ENCODE results near the gene MTHFR.

MTHFR gene

DNA sequence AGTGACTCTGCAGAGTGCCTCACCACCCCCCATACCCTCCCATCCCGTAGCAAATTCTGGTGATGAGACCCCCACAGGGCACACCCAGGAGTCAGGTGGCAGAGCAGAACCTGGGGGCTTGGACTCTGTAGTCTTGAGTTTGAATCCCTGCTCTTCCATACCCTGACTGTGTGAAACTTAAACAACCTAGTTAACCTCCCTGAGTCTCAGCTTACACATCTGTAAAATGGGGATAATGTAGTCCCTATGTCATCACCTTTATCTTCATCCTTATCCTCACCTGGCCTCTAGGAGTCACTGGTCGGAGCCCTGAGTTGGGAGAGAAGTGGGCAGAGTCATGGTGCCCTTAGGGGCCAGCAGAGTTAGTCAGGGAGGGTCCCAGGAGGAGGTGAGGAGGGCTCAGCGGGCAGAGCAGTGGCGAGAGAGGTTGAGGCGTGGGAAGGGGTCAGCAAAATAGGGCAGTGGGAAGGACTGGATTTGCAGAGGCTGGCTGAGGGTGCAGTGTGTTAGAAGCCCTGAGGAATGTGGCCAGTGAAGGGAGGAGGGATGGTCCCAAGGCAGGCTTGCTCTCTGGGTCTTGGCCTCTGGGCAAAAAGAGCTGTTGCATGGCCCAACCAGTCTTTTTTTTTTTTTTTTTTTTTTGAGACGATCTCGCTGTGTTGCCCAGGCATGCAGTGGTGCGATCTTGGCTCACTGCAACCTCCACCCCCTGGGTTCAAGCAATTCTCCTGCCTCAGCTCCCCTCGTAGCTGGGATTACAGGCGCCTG lies 25.2 kb downstream of the MTHFR start:
- no peak for DNase-seq

DNA sequence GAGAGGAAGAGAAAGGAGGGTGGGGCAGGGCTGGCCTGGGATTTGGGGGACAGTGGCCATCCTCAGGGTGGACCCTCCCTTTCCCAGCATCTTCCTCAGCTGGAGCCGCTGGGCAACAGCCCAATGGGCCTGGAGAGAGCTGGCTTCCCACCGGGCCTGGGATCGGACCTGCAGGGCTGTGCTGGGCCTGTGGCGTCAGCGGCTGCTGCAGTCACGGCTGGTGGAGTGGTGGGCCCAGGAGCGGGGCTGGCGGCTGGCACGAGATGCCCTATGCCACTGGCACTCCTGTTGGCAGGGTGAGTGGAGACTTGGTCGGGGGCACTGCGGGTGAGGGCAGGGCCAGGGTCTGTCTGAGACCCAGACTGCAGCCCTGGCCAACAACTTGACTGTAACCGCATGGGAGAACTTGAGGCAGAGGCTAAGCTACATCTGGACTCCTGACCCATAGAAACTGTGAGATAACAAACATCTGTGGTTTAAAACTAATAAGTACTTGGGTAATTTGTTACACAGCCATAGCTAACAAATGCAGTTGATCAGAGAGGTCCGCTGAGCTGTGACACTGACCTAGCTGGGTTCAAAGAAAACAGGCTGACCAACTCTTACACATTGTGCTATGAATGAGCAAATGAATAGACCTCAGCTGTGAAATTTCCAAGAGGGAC lies 25.9 kb downstream of the MTHFR start:
- no peak for DNase-seq

DNA sequence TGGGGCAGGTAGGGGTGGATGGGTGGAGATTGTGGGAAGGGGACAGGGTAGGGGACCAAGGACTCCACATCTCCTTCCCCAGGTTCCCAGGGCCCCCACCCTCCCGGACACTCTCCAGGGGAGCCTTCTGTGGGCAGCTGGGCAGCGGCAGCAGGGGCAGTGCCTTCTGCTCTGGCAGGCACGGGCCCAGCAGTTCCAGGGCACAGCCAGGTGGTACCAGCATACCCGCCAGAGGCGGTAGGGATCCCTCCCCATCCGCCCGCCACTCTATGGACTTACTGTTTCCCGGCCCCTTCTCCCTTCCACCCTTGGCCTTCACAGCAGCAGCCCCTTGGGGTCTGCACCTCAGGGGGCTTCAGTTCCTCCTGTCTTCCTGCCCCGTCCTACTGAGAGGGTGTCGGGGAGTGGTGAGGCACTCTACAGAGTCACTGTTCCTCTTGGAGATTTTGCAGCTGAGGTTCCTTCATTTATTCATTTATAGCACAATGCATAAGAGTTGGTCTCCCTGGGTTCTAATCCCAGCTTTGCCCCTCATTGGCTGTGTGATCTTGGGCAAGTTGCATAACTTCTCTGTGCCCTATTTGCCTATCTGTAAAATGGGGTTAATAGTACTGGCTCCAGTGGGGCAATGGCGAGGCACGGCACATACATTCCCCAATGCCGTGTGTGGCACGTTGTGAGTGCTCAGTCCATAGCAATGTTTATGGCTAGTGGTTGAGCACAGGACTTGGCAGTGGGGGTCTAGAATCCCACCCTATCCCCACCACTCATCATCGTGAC lies 26.7 kb downstream of the MTHFR start:
- DNase-seq = no peak

DNA sequence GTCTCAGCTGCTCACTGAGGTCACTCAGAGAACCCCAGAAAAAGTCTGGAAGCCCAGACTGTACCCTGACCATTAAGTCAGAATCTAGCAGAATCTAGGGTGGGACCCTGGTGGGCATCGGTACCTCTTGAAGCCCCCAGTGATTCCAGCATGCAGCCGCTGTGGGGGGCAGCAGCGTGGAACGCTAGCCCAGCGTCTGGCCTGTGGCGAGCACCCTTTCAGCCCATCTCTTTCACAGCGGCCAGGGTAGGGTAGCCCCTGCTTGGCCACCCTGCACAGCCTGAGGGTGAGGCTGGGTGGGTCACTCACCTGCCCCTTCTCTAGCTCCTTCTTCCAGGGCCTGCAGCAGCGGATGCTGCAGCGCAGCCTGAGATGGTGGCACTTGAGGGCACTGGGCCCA lies 27.4 kb downstream of the MTHFR start:
- no peak for DNase-seq

DNA sequence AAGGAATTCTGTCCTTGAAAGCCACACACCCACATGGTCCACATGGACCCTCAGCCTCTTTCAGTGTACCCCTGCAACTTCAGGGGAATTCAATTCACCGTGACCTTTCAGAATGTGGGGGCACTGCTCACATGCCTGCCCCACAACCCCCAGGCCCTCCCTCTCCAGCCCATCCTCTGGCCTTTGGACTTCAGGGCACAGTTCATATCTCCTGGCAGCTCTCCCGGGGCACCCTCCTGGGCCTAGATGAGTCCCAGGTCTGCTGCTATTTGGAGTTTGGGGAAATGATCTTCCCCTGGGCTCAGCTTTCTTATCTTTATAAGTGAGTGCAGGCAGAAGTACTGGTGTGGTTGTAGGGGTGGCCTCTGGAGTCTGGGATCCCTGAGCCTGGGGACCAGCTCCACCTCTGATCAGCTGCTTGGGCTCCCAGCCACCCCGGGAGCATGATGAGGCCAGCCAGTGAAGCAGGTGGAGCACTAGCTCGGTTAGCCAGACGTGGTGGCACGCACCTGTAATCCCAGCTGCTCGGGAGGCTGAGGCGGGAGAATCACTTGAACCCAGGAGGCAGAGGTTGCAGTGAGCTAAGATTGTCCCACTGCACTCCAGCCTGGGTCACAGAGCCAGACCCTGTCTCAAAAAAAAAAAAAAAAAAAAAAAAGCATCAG lies 28.0 kb downstream of the MTHFR start:
- no peak for DNase-seq

DNA sequence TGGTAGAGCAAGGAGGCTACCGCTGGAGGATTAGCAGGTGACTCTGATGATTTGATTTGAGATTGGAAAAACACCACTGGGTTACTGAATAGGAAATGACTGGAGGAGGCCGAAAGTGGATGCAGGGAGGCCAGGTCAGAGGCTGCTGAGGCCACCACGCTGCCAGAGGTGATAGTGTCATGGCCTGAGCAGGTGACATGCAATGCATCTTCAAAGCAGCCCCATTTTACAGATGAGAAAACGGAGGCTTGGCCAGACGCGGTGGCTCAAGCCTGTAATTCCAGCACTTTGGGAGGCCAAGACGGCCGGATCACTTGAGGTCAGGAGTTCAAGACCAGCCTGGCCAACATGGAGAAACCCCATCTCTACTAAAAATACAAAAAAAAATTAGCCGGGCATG lies 31.0 kb downstream of the MTHFR start:
- DNase-seq = no peak

DNA sequence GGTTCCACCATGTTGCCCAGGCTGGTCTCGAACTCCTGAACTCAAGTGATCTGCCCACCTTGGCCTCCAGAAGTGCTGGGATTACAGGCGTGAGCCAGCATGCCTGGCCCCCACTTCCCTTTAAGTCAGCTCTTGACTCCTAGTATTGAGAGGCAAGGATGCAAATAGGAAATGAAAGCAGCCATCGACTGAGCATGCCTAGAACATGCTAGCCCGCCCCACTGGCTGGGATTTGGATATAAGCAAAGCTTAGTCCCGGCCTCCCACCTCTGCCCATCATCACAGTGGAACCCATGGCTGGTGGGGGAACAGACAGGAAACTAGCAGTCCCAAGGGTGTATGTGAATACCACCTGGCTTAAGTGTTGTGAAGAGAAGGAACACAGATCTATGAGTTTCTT lies 33.3 kb downstream of the MTHFR start:
- no peak for DNase-seq

DNA sequence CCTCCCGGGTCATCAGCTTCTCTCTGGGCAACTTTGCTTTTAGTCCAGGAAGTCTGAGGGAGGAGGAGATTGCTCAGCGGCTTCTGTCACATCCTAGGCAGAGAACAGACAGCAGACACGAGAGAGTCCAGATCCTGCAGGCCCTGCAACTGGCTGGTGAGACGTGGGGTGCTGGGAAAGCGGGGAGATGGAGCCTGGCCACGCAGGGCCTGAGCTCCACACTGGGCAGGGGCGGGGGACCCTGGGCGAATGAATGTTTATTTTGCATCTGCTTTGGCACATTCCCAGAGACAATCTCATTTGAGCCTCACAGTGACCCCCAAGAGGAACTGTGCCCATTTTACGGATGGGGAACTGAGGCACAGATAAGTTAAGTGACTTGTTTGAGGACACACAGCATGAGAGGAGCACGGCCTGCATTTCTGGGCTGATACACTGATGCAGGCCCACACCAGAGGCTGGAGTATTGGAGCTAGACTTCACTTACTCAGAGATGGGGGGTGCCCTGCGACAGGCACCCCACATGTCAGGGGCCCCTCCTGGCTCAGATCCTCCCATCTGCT lies 34.2 kb downstream of the MTHFR start:
- DNase-seq = no peak

DNA sequence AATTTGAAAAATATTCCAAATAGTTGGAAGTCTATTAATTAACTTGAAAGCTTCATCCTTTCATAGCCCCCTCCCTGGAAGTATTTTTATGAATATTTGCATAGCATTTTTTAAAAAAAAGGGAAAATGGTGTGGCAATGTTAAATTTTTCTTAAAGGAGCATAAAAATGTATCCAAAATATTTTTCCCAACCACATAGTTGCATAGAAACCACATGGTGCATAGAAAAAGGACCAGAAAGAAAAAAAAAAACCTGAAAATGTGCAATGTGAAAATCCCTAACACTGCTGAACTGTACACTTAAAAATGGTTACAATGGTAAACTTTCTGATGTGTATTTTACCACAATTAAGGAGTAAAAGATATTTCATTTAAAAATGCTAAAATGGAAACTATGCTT lies 35.8 kb downstream of the MTHFR start:
- no peak for DNase-seq

DNA sequence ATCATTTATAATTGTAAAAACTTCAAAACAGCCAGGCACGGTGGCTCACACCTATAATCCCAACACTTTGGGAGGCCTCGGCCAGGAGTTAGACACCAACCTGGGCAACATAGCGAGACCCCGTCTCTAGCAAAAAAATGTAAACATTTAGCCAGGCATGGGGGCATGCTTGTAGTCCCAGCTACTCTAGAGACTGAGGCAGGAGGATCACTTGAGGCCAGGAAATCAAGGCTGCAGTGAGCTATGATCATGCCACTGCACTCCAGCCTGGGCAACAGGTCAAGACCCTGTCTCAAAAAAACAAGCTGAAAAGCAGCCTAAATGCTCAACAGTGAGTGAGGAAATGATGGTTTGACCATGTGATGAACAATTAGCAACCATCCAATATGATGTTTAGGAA lies 36.5 kb downstream of the MTHFR start:
- DNase-seq = no peak

DNA sequence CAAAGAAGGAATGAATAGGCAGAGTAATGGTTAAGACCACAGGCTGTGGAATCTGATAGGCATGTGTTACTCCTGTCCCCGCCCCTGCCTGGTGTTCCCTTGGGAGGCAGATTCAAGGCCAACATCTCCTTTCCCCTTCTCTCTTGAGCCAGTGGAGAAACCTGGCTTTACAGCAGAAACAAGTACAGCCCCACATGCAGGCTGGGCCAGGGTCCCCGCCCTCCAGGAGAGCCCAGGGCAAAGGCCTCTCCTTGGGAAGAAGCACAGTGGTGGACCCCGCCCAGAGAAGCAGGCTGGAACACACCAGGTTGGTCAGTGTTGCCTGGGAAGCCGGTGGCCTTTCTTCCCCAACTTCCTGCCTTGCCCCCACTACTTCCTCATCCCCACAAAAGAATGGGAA lies 36.9 kb downstream of the MTHFR start:
- DNase-seq = no peak

DNA sequence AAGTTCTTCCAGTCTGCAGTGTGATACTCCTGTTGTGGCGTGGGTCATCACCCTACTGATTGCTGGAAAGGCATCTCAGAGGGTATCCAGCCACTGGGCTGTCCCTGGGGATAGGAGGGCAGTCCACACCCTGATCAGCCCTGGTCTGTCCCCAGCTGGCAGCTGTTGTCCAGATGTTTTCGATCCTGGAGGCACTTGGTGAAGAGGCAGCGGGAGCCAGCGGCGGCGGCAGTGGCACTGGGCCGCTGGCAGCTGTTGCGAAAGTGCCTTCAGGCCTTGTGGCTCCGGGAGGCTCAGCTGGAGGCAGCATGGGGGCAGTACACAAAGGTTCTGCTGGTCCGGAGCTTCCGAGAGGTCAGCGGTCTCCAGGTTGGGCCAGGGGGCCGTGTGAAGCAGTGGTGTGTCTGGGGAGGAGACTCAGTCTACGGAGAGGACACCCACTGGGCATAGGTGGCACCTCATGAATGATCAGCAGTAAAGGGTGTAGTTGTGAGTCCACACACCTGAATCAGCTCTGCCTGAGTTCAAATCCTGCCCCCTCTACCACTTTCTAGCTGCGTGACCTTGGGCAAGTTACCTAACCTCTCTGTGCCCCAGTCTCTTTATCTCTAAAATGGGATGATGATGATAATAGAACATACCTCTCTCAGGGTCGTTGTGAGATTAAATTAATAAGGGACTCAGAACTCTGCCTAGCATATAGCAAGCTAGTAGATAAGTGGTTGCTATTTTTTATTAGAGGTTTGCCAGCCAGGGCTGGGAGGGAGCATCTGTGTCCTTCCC lies 37.7 kb downstream of the MTHFR start:
- no peak for DNase-seq

DNA sequence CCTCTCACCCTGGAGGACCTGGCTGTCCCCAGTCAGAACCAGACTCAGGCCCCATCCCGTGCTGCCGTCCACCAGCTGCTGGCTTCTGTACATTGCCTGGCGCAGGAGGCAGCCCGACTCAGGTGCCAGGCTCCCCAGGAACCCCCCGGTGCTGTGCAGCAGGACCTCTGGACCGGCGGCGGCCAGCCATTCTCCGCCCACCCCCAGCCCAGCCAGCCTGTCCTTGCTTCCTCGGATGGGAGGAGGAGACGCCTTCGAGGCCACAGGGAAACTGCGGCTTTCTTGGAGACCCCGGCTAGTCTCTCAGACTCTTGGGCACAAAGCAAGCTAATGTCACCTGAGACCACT lies 39.4 kb downstream of the MTHFR start:
- DNase-seq = no peak

DNA sequence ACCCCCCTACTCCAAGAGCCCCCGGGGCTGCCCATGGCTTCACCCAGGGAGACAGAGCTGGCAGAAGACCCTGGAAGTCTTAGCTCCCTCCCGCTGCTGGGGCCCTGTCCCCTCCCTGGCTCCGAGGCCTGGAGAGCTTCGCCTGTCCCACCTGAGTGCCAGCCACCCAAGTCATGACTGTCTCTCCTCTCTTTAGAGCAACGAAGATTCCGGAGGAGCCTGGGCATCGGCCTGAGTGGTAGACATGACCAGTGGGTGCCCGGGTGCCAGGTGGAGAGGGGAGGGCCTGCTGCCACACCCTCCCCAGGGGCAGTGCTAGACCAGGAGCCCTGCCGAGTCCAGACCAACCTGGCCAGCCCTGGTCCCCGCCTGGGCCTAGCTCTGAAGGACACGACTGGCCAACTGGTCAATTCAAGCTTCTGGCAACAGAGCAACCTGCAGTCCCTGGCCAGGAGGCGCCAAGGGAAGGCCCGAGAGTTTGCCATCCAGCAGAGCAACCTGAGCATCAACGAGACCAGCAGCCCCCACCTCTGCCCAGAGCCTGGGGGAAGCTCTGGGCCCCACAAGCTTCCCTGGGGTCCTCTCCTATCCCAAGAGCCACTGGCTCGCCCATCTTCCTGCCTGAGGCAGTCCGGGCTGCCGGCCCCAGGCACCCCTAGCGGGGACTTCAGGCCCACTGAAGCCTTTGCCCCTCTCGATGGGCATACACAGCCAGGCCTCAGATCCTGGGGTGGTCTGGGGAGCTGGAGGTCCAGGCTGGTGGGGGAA lies 39.9 kb downstream of the MTHFR start:
- DNase-seq = no peak

DNA sequence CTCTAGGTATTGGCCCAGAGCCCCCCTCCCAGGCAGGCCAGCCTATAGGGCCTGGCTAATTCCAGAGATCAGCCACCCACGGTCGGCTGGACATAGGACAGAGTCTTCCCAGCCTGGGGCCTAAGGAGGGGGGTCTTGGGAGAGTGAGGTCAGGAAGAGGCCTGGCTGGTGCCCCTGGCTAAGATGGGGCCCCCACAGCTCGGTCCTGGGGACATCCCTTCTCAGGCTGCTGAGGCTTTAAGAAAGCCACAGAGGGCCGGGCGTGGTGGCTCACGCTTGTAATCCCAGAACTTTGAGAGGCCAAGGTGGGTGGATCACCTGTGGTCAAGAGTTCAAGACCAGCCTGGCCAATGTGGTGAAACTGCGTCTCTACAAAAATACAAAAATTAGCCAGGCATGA lies 41.2 kb downstream of the MTHFR start:
- no peak for DNase-seq

DNA sequence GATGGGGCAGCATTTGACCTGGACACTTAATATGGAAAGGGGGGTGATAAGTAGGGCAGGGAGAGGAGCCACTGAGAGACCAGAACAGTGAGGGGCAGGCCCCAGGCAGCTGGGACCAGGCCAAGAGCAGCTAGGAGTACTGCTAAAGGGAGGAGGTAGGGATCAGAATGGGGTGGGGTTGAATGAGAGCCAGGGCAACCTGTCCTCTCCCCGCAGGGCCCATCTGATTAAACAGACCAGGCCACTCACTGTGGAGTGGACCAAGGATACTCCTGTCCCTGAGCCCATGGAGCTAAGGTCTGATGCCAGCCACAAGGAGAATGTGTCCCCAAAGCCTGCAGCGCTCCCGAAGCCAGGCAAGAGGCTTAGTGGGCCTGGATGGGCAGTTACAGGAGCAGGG lies 41.6 kb downstream of the MTHFR start:
- no peak for DNase-seq

DNA sequence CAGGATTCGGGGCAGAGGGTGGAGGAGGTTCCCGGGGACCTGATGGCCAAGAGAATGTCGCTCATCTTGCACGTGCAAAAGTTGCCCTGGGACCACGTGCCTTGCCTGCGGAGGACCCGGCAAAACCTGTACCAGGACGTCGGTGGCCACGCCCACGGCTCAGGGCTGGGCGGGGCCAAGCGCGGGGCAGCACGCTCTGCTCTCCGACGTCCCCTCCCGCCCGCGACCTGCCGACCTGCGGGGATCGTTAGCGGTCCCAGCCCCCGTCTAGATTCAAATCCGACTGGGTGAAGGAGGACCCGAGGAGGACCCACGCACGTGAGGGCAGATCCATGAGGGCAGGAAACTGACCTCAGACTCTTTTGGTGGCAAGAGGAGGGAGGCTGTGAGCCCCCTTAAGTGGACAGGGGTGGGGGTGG lies 43.8 kb downstream of the MTHFR start, which contains the start of gene C1orf167:
C1orf167 (plus strand) TSS at position 206 of the 419 bp plus-strand sequence. CDS start 2,208 bp downstream, outside the sequence.
- DNase-seq = peak; percentile 37

DNA sequence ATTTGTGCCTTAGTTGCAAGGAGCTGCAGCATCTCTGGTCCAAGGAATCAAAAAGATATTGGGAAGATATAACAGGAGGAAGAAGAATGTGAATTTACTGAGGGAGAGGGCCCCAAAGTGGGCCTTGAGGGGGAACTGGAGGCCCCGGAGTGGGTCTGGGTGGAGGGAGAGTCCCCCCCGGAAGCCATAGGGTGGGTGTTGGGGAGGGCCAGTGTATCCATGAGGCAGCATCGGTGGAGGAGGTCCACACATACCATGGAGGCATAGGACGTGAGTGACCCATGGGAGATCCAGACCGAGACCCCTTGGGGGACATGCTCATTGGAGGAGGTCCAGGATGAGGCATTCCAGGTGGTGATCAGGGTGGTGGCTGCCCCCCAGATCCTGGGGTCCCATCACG lies 44.5 kb downstream of the MTHFR start:
- DNase-seq = no peak

DNA sequence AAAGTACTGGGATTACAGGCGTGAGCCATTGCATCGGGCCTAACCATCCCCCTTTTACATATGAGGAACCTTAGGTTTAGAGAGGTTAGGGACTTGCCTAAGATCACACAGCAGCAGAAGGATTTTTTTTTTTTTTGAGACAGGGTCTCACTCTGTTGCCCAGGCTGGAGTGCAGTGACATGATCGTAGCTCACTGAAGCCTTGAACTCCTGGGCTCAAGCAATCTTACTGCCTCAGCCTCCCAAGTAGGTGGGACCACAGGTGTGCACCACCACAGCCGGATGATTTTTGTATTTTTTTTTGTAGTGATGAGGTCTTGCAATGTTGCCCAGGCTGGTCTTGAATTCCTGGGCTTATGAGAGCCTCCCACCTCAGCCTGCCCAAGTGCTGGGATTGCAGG lies 46.0 kb downstream of the MTHFR start:
- DNase-seq = no peak

DNA sequence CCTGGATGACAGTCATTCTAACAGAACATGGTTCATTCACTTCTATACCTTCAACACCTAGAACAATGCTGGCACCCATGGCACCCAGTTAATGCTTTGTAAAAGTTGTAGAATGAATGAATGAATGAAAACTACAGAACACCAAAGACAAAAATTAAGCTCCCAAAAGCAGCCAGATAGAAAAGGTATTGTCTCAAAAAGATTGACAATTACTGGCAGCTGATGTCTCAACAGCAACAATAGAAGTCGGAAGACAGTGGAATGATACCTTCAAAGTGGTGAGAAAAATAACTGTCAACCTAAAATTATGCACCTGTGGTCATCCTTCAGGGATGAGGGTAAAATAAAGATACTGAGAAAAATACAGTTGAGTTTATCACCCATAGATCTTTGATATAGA lies 48.7 kb downstream of the MTHFR start:
- no peak for DNase-seq

DNA sequence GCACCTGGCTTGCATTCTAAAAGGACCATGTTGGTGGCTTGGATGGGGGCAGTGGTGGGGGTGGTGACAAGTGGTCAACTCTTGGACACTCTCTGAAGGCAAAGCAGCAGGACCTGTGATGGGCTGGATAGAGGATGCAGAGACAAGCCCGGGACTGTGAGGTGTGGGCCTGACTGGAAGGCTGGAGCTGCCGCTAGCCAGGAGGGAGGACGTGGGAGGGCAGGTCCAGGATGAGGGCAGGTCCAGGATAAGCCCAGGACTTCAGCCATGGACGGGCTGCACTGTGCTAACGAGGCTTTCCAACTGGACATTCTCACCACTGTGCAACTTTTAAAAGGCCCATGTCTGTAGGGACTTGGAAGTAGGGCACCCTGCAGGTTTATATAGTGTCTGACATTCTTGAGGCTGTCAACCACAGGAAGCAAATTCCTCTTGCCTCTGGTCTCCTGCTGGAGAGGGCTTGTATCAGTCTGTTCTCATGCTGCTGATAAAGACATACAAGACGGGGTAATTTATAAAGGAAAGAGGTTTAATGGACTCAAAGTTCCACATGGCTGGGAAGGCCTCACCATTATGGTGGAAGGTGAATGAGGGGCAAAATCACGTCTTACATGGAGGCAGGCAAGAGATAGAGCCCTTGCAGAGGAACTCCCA lies 52.1 kb downstream of the MTHFR start:
- DNase-seq = no peak

All from NCI-H146 (cell line).